ENCODE measurements around the gene ZNF358.

GRCh38 chr19:7533925-7534480 lies 18.1 kb downstream of the ZNF358 start:
- TF ChIP-seq POLR2A (IDR thresholded peaks at IDR 0.05; ENCODE audit: low read depth, low read length) (no peak), PAX5 (IDR thresholded peaks at IDR 0.05; ENCODE audit: insufficient read depth, low read length, severe bottlenecking) (no peak), TAF1 (IDR thresholded peaks at IDR 0.05; ENCODE audit: low read depth, low read length) (no peak), POLR2AphosphoS5 (IDR thresholded peaks at IDR 0.05; ENCODE audit: low read depth, low read length) (peak; percentile 60; the same call in 1 of the 2 replicates), SPI1 (IDR thresholded peaks at IDR 0.05; ENCODE audit: low read depth, low read length) (no peak)
